GM19035 (cell line): ENCODE data around the gene KCNK1.

ENCODE experiments used
- ATAC-seq: cut with Tn5 transposase; IDR thresholded peaks from one replicate; pipeline ENCODE4 v1.9.1; 2021; ENCODE audit not compliant: unreplicated experiment

The KCNK1 gene

DNA sequence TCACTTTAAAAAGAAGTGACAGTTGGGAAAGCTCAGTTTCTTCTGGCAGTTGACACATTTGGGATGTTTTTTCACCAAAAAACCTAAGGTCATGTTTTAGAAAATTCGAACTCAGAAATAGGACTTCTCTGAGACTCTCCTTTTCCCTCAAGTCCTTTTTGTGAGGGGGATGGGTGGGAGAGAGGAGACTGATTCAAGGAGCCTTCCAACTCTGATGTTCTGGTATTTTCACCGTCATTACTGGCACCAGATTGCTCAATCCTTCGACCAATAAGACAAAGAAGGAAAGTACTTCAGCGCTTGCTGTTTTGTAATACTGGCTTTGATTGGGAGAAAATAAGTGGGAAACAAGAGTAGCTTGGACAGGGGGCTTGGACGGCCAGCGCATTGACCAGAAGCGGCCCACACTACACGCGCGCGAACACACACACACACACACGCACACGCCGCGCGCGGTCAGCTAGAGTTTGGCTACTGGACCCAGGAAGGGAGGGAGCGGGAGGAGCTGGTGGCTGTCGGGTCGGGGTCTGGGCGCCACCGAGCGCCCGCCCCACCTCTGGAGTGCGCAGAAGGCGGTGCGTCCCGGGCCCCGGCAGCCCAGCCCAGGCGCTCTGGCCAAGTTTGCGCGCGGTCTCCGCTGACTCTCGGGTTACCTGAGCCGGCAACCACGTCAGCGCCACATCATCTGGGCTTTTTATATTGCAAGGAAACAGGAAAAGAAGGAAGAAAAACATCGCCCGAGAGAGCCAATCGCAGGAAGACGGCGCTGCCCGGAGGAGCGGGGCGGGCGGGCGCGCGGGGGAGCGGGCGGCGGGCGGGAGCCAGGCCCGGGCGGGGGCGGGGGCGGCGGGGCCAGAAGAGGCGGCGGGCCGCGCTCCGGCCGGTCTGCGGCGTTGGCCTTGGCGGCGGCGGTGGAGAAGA, at the start of gene KCNK1:
Gene KCNK1, plus strand, starts transcription at position 855 of the 921 bp plus-strand sequence. Its CDS starts 66 bp downstream, at position 921.
- peak; percentile 8 for ATAC-seq

GRCh38 chr1:233565313-233565712, 48.6 kb upstream of the KCNK1 start:
- ATAC-seq, result no peak

DNA sequence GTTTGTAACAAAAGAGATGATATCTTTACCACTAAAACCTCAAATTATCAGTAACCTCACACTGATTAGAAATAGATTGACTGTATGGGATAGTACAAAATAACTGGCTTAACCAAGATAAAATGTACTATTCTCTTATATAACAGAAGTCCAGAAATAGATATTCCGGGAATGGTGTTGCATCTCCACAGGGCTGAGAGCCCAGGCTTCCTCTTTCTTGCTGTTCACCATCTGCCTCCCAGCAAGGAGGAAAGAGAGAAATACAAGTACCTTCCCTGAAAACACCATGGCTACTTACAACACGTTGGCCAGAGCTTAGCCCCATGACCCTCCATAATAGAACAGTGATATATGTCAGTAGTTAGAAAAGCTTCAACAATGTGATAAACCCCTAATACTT, 47.0 kb upstream of the KCNK1 start:
- no peak for ATAC-seq

DNA sequence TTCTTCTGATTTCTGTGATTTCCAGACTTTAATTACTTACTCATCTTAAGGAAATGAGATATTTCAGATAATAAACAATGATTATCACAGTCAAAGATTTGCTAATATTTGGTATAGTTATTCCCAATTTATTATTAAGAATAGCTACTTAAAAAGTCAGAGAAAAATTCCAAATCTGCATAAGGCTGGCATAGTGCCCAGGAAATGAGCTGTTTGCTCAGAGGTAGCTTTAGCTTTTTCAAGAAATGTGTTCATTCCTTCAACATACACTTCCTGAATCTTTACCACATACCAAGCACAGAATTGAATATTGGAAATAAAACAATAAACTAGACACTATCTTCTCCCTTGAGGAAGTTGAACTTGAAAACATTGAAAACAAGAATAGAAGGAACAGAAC, 44.3 kb upstream of the KCNK1 start:
- ATAC-seq, result no peak

GRCh38 chr1:233570216-233570615, 43.7 kb upstream of the KCNK1 start:
- ATAC-seq, result no peak

GRCh38 chr1:233570706-233571105, 43.2 kb upstream of the KCNK1 start:
- no peak for ATAC-seq

GRCh38 chr1:233572896-233573295, 41.0 kb upstream of the KCNK1 start:
- no peak for ATAC-seq

GRCh38 chr1:233575450-233575849, 38.5 kb upstream of the KCNK1 start:
- ATAC-seq, result no peak

- no peak for ATAC-seq
Observed at GRCh38 chr1:233582439-233582838, 31.5 kb upstream of the KCNK1 start.

- ATAC-seq, result no peak
Observed at GRCh38 chr1:233584376-233584775, 29.5 kb upstream of the KCNK1 start.

- ATAC-seq, result no peak
Observed at GRCh38 chr1:233584931-233585330, 29.0 kb upstream of the KCNK1 start.

- ATAC-seq, result no peak
Observed at GRCh38 chr1:233586301-233586700, 27.6 kb upstream of the KCNK1 start.

DNA sequence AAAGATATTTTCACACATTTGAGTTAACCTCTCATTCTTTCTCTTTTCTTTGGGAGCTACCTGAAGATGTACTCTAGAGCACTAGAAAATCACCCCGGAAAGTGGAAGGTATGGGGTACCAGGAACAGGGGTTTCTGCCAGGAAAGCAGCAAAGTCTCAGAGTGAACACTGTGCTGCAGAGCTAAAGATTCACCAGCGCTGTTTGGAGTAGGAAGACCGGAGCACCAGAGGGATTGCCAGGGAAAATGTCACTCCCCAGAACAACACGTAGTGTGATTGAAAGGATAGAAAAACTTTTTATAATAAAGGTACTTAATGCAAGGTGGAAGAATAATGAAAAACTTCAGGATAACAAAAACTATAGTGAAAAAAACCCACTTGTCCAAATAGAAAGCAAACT, 26.7 kb upstream of the KCNK1 start:
- no peak for ATAC-seq

- no peak for ATAC-seq
Observed at GRCh38 chr1:233587958-233588799, 25.7 kb upstream of the KCNK1 start.

GRCh38 chr1:233597489-233597901, 16.4 kb upstream of the KCNK1 start:
- no peak for ATAC-seq

GRCh38 chr1:233598891-233599541, 14.9 kb upstream of the KCNK1 start:
- ATAC-seq, result peak; percentile 89

- ATAC-seq, result peak; percentile 43
Observed at GRCh38 chr1:233599542-233600073, 14.3 kb upstream of the KCNK1 start.

- no peak for ATAC-seq
Observed at GRCh38 chr1:233600488-233600887, 13.4 kb upstream of the KCNK1 start.

DNA sequence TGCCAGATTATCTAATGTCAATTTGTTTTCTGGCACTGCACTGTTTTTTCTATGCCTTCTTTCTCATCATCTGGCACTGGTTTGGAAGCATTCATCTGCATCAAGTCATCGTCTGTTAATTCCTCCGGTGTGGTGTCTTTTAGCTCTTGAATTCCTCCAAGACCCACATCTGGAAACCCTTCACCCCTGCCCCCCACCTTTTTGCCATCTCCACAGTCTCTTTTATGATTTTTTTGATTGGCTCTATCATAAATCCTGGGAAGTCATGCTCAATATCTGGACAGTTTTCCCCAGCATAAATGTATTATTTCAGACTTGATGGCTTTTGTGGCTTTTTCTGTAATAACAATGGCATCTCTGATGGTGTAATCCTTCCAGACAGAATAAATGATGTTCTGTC, 10.4 kb upstream of the KCNK1 start:
- no peak for ATAC-seq

- no peak for ATAC-seq
Observed at GRCh38 chr1:233605205-233605604, 8.7 kb upstream of the KCNK1 start.

- peak; percentile 48 for ATAC-seq
Observed at GRCh38 chr1:233606813-233607212, 7.1 kb upstream of the KCNK1 start.
